ENCODE measurements around the gene TP63. TPM values are rescaled to one million over a fixed set of nuclear protein-coding genes. Genes with fewer than 3 reads are reported as not detected.

TP63 gene
- total and polyA plus RNA-seq, 7 donors, result under 0.01 to 0.28 (median 0.15) TPM; not detected in 3

DNA sequence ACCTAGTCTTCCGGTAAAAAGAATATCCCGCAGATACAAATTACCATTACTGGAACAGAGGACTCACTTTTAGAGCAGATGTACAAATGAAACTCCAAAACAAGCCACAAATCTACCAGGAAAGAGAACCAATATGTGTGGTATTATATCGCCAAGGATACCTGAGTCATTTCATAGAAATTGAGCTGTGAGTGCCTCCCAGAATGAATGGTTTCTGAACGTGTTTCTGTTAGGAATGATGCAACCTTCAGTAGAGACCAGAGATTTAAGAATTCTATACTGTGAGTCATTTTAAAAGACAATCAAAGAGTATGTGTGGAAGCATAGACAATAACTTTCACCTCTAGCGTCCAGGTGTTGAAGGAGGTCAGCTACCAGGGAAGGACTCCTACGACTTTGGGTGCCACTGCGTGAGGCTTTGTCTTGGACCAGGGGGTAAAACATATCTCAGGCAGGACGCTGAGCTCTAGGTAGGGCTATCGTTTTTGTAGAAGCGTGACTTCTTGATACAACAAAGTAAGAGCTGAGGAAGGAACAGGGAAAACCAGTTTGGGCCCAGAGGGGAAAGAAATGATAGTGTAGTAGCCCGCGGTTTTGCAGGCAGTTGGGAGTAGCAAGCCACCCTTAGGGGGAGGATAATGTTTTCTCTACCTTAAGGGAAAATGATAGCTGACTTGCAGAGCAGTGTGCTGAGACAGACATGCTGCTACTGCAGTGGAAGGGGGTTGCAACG is 210.4 kb downstream of the TP63 start:
- H3K27ac ChIP-seq, result no peak overlapping the region
- no peaks in the 10 kb centered on the region for H3K27me3 ChIP-seq
- H3K9me3 ChIP-seq, result no peaks in the 10 kb centered on the region
- no peaks in the 10 kb centered on the region for H3K4me1 ChIP-seq
- intact Hi-C loops (cut with DNase I), result no loop called here
- no peak for TF ChIP-seq POLR2A (IDR thresholded peaks at IDR 0.05)
- TF ChIP-seq EP300 (IDR thresholded peaks at IDR 0.05), result no peak
- no peak for TF ChIP-seq POLR2AphosphoS5 (IDR thresholded peaks at IDR 0.05)
- no peak for TF ChIP-seq CTCF (IDR thresholded peaks at IDR 0.05)
- H3K36me3 ChIP-seq, result no peaks in the 10 kb centered on the region
- no peak overlapping the region for H3K4me3 ChIP-seq
- 84 to 86% methylated on average over 13 of the region's 13 CpGs for WGBS, 2 donors
- no peak for DNase-seq

- no peak overlapping the region for H3K4me3 ChIP-seq
- intact Hi-C loops (cut with DNase I), result no loop called here
- 50 to 79% methylated on average over 19 of the region's 19 CpGs for WGBS, 2 donors
- H3K36me3 ChIP-seq, result no peaks in the 10 kb centered on the region
- no peaks in the 10 kb centered on the region for H3K4me1 ChIP-seq
- no peak for DNase-seq
- no peak for TF ChIP-seq POLR2AphosphoS5 (IDR thresholded peaks at IDR 0.05)
- TF ChIP-seq CTCF (IDR thresholded peaks at IDR 0.05), result no peak
- no peak for TF ChIP-seq POLR2A (IDR thresholded peaks at IDR 0.05)
- no peak for TF ChIP-seq EP300 (IDR thresholded peaks at IDR 0.05)
- H3K27me3 ChIP-seq, result no peaks in the 10 kb centered on the region
- H3K9me3 ChIP-seq, result no peaks in the 10 kb centered on the region
- H3K27ac ChIP-seq, result no peak overlapping the region
These were observed 211.8 kb downstream of the TP63 start for GRCh38 chr3:189842681-189843602.

GRCh38 chr3:189845069-189845468 is 213.9 kb downstream of the TP63 start:
- no peaks in the 10 kb centered on the region for H3K27me3 ChIP-seq
- 76 to 86% methylated on average over 3 of the region's 3 CpGs for WGBS, 2 donors
- H3K27ac ChIP-seq, result no peak overlapping the region
- DNase-seq, result no peak
- intact Hi-C loops (cut with DNase I), result no loop called here
- no peaks in the 10 kb centered on the region for H3K36me3 ChIP-seq
- TF ChIP-seq CTCF (IDR thresholded peaks at IDR 0.05), result no peak
- no peak for TF ChIP-seq POLR2AphosphoS5 (IDR thresholded peaks at IDR 0.05)
- no peak for TF ChIP-seq POLR2A (IDR thresholded peaks at IDR 0.05)
- TF ChIP-seq EP300 (IDR thresholded peaks at IDR 0.05), result no peak
- no peaks in the 10 kb centered on the region for H3K4me1 ChIP-seq
- no peak overlapping the region for H3K4me3 ChIP-seq
- H3K9me3 ChIP-seq, result no peaks in the 10 kb centered on the region

DNA sequence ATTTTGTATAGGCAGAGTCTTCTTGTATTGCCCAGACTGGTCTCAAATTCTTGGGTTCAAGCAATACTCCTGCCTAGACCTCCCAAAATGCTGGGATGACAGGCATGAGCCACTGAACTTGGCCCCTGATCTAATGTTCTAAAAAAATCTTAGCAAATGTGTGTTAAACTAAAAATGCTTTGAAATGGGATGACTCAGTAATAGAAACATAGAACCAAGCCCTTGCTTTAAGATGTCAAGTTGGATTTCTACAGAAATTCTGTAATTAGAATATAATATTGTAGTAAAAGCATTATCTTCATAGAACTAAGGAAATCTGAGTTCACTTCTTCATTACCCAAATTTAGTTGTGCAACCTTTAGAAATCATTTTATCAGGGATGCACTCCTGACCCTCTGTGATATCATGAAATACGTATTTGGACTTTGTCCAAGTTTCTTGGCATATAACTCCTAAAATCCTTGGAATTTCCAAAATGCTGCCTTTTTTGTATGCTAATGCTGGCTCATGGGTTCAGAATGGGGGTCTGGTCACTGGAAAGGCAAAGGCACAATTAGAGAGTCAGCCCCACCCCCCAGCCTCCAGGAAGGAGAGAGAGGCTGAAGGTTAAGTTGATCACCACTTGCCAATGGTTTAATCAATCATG is 217.3 kb downstream of the TP63 start:
- H3K27me3 ChIP-seq, result no peaks in the 10 kb centered on the region
- no peak overlapping the region for H3K4me3 ChIP-seq
- TF ChIP-seq POLR2AphosphoS5 (IDR thresholded peaks at IDR 0.05), result no peak
- no peak for TF ChIP-seq POLR2A (IDR thresholded peaks at IDR 0.05)
- TF ChIP-seq CTCF (IDR thresholded peaks at IDR 0.05), result no peak
- TF ChIP-seq EP300 (IDR thresholded peaks at IDR 0.05), result no peak
- intact Hi-C loops (cut with DNase I), result no loop called here
- H3K9me3 ChIP-seq, result no peaks in the 10 kb centered on the region
- no peak for DNase-seq
- no peaks in the 10 kb centered on the region for H3K4me1 ChIP-seq
- no peaks in the 10 kb centered on the region for H3K36me3 ChIP-seq
- H3K27ac ChIP-seq, result no peak overlapping the region
- WGBS, 2 donors, result 90 to 91% methylated on average over 1 of the region's 1 CpG

All from sigmoid colon (tissue), 7 donors.